Adrenal gland (tissue), 12 donors: ENCODE measurements around the gene KRT79. TPM values are rescaled to one million over a fixed set of nuclear protein-coding genes. Genes with fewer than 3 reads are reported as not detected.

Experiments
- DNase-seq, 7 donors: peaks; one replicate each; pipeline ENCODE4 v3.0.0-alpha.2; 2019 to 2020
- H3K27ac ChIP-seq, 5 donors: fragments of 200-600 bp; sonication (generic) in 4 of 5; 1 replicate in 3 of 5; 2 replicates in 2 of 5; pipeline versions ENCODE4 v1.5.1 to v1.8.0; 2016 to 2020; ENCODE audit warnings: mild to moderate bottlenecking in 1 of 5
- H3K27me3 ChIP-seq: fragments of 200-600 bp; 2 replicates; pipeline ENCODE4 v1.8.0; 2021
- H3K36me3 ChIP-seq, 2 donors: fragments of 200-600 bp; replicated peaks in 1 of 2; 1 replicate in 1 of 2; 2 replicates in 1 of 2; pipeline versions ENCODE4 v1.5.1 to v1.8.0; 2018 to 2022
- H3K4me1 ChIP-seq, 2 donors: fragments of 200-600 bp; replicated peaks in 1 of 2; 1 replicate in 1 of 2; 2 replicates in 1 of 2; pipeline versions ENCODE4 v1.5.1 to v1.8.0; 2018 to 2021
- H3K4me3 ChIP-seq, 4 donors: fragments of 200-600 bp; sonication (generic) in 3 of 4; one replicate each; pipeline ENCODE4 v1.5.1; 2016 to 2018
- H3K9me3 ChIP-seq, 3 donors: fragments of 200-600 bp; sonication (generic) in 1 of 3; replicated peaks in 1 of 3; 1 replicate in 2 of 3; 2 replicates in 1 of 3; pipeline versions ENCODE4 v1.5.1 to v1.8.0; 2016 to 2021
- POLR2A ChIP-seq, 2 donors: fragments of 450-650 bp; IDR thresholded peaks; one replicate each; pipeline ENCODE4 v1.6.1; 2017; ENCODE audit warnings: antibody characterized with exemption in 2 of 2, mild to moderate bottlenecking in 2 of 2, moderate library complexity in 1 of 2
- WGBS, 4 donors: extraction: QIAGEN DNeasy Blood & Tissue Kit in 2 of 4; methylation state at CpG; one replicate each; pipeline versions ENCODE4 v1.1.5 to v1.1.7; 2013 to 2017; 5-methylcytosine and 5-hydroxymethylcytosine counted together
- intact Hi-C, 2 donors: fragments of 100-400 bp; cut with DNase I; formaldehyde crosslinking; loops; one replicate each; pipeline versions ENCODE4 v1.14.1 to v1.15.0; 2022 to 2023
- polyA plus RNA-seq, 3 donors: library from polyadenylated mRNA; stranded (reverse); fragments of 200-250 nt in 2 of 3; fragments of 350-450 nt in 1 of 3; fragmentation: Illumina TruSeq in 1 of 3; extraction: RNeasy Lipid Tissue Mini Kit (QIAGEN cat#74804) in 1 of 3; gene quantifications; one replicate each; pipeline ENCODE4 v1.2.3, GENCODE V29; 2013 to 2014
- total RNA-seq, 9 donors: library from RNA; depleted of rRNA in 4 of 9; stranded (reverse); fragments of >200 nt in 4 of 9; fragments of 120-200 nt in 1 of 9; fragmentation: NEBNext Ultra II Directional in 1 of 9; extraction: Animal tissue kit (Norgen Biotek cat#: 25700) in 1 of 9; gene quantifications; one replicate each; pipeline versions ENCODE4 v1.1.0 to v1.2.4, GENCODE V29; 2013 to 2023
- TF ChIP-seq, protein P1 (sequence below), 6 experiments: fragments of 450-650 bp in 4 of 6; fragments of 200-600 bp in 2 of 6; sonication (generic) in 1 of 6; IDR thresholded peaks; 1 replicate in 5 of 6; 2 replicates in 1 of 6; pipeline versions ENCODE4 v1.5.1 to v1.8.0; 2016 to 2021; ENCODE audit warnings: antibody characterized with exemption in 6 of 6, mild to moderate bottlenecking in 2 of 6, moderate library complexity in 1 of 6
- donor health status: healthy with polysubstance abuse.
- donor health status: Bipolar disorder and iron deficiency.
- donor health status: DM: yes; HTN: yes; CAD: no.
- donor health status: DM: no; HTN: no; CAD: no.
- donor health status: DM: no; HTN: no; CAD: no.
- donor health status: DM: yes; HTN: yes; CAD: no.

Gene KRT79
- total and polyA plus RNA-seq, 12 donors: 0.24 TPM; not detected in 11

DNA sequence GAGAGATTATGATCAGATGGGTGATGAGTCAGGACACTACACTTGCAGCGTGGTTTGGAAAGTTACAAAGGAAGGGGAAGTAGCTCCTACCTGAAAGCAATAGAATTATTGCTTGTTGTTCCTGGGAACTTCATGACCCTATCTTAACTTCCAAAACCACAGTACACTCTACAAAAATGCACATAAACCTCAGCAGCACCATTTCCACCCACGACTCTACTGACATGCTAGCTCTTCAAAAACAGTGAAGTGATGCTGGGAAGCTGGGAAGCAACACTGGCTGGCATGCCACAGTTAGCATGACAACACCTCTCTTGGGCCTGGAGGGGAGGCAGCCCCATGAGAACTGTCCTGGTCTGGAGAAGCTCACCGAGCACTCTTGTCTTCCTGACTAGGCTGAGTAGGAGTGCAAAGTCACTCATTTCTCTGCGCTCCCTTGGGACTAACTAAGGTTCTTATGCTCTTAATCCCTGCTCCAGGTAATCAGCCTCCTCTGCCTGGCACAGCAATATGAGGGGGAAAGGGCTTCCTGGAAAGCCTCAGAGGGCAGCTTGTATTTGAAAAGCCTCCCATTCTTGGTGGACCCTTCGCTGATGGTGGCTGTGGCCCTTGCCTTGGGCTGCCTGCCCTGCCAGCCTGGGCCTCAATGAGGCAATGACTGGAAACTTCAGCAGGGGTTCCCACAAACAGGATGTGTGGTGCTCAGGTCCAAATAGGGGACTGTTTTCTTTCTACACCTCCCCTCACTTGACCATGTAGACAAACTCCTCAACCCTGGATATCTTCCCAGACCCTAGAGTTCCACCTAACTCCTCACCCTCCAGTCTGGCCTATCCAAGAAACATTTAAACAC is 39.4 kb downstream of the KRT79 start:
- no peak overlapping the region for H3K27ac ChIP-seq
- no peaks in the 10 kb centered on the region for H3K36me3 ChIP-seq
- no peak overlapping the region for H3K4me3 ChIP-seq
- WGBS, 4 donors: 81 to 89% (median 83%) methylated on average over 3 to 5 of the region's 5 CpGs
- no peaks in the 10 kb centered on the region for H3K9me3 ChIP-seq
- no peak for DNase-seq
- intact Hi-C loops: no loop called here
- no peaks in the 10 kb centered on the region for H3K4me1 ChIP-seq
- H3K27me3 ChIP-seq: peaks cover 14% of the 10 kb centered on the region
- TF ChIP-seq POLR2A (IDR thresholded peaks at IDR 0.05): no peak
- TF ChIP-seq, protein P1, sequence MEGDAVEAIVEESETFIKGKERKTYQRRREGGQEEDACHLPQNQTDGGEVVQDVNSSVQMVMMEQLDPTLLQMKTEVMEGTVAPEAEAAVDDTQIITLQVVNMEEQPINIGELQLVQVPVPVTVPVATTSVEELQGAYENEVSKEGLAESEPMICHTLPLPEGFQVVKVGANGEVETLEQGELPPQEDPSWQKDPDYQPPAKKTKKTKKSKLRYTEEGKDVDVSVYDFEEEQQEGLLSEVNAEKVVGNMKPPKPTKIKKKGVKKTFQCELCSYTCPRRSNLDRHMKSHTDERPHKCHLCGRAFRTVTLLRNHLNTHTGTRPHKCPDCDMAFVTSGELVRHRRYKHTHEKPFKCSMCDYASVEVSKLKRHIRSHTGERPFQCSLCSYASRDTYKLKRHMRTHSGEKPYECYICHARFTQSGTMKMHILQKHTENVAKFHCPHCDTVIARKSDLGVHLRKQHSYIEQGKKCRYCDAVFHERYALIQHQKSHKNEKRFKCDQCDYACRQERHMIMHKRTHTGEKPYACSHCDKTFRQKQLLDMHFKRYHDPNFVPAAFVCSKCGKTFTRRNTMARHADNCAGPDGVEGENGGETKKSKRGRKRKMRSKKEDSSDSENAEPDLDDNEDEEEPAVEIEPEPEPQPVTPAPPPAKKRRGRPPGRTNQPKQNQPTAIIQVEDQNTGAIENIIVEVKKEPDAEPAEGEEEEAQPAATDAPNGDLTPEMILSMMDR (IDR thresholded peaks at IDR 0.05): no peak

DNA sequence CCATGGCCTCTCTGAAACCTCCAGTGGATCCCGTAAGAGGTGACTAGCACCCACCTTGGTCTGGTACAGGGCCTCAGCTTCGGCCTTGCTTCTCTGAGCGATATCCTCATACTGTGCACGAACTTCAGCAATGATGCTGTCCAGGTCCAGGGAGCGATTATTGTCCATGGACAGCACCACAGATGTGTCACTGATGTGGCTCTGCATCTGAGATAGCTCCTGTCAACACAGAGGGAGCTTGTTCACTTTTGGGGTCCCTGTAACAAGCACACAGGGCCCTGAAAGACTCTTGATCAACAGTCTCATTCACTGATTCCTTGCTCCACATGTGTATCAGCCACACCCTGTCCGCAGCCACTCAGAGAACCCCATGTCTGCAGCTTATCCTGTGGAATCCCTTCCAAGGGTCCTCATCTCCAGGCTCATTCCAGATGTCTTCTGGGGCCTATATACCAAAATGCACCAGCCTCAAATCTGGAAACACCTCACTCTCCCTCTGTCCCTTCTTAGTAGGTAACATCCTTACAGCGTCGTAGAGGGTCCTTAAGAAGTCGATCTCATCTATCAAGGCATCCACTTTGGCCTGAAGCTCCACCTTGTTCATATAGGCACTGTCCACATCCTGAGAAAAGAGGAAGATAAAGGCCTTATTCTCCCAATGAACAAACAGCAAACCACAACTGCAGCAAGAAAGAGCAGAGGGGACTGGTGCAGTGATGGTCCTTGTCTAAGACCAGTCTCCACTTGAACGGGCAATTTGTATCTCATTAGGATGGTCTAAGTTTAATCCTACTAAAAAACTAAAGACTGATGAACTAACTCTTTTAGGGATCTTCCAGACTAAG is 41.7 kb downstream of the KRT79 start:
- Histone ChIP-seq H3K4me1 (no peaks in the 10 kb centered on the region), H3K36me3 (no peaks in the 10 kb centered on the region), H3K9me3 (no peaks in the 10 kb centered on the region), H3K27me3 (peaks cover 17% of the 10 kb centered on the region), H3K27ac (no peak overlapping the region), H3K4me3 (no peak overlapping the region)
- TF ChIP-seq POLR2A (IDR thresholded peaks at IDR 0.05): no peak
- TF ChIP-seq, protein P1 (IDR thresholded peaks at IDR 0.05): no peak
- 75 to 89% (median 83%) methylated on average over 10 of the region's 10 CpGs for WGBS, 4 donors
- intact Hi-C loops: no loop called here
- DNase-seq: no peak

DNA sequence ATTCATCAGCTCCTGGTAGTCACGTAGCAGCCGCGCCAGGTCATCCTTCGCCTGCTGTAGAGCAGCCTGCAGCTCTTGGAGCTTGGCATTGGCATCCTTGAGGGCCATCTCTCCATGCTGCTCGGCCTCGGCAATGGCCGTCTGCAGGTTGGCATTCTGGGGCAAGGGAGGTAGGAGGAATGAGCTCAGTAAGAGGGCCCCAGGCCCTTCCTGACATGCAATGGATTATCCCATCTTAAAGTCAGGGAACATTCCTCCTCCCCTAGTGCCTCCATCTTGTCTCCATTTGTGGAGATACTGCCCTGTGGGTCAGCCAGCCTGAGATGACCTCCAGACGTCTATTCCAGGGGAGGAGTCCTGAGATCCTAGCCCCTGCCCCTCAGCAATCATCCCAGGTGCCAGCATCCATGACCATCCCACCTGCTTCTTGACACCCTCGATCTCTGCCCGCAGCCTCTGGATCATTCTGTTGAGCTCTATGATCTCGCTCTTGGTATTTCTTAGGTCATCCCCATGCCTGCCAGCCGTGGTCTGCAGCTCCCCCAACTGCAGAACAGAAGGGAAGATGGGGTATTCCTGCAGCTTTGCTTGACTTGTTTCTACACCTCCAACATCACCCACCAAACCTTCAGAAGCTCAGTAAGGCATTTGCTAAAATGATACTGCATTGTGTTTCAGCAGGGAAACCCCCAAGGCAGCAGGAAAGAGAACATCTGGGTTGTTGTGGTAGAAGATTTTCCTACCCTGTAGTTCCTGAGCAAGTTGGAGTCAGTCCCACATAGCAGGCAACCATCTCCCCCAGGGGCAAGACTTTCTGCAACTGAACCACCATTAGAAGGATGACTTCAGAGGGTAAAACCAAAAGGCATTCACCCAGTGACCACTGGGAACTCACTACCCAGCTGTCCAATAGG is 42.6 kb downstream of the KRT79 start:
- intact Hi-C loops: no loop called here
- Histone ChIP-seq H3K4me1 (no peaks in the 10 kb centered on the region), H3K4me3 (no peak overlapping the region), H3K27ac (no peak overlapping the region), H3K27me3 (peaks cover 17% of the 10 kb centered on the region), H3K36me3 (no peaks in the 10 kb centered on the region), H3K9me3 (no peaks in the 10 kb centered on the region)
- TF ChIP-seq, protein P1 (IDR thresholded peaks at IDR 0.05): no peak
- no peak for TF ChIP-seq POLR2A (IDR thresholded peaks at IDR 0.05)
- no peak for DNase-seq
- WGBS, 4 donors: 85 to 91% (median 88%) methylated on average over 4 to 12 of the region's 12 CpGs
